T follicular helper cell (primary cell): Measurements from ENCODE around the gene UNC79.

Experiments used
- DNase-seq: peaks from one replicate; pipeline ENCODE4 v3.0.0-alpha.2; 2020; ENCODE audit warnings: low read depth

Gene UNC79

GRCh38 chr14:93708311-93708734 lies 277.6 kb downstream of the UNC79 start:
- DNase-seq, result no peak

DNA sequence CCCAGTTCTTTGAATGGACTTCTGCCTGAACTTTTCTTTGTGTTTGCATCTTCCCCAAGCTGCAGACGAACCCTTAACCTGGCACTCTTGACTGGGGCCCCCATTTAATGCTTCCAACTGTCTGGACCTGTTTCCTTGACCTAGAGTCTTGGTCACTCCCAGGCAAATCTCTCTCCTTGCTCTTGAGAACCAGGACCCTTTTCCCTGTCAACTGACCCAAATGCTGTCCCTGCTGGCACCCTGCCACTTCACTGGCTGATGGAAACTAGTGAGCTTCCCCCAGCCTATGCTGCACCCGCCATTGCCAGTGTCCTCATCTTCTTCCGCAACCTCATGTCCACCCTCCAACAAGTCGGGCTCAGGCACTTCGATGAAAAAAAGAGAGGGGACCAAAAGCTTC lies 278.1 kb downstream of the UNC79 start:
- DNase-seq, result no peak

DNA sequence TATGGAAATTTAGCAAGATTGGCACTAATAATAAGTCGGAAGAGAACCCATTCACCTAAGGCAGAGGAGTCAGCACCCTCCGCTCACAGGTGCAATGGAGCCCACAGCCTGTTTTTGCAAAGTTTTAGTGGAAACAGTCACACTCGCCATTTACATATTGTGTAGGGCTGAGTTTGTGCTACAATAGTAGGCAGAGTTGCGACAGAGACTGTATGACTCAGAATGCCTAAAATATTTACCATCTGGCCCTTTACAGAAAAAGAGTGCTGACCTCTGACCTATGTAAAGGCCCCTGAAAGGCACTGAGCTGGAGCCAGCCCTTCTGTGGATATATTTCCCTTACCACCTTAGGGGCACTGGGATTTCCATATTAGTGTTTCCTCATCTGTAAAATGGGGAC lies 278.5 kb downstream of the UNC79 start:
- DNase-seq, result no peak

GRCh38 chr14:93712079-93712837 lies 281.5 kb downstream of the UNC79 start:
- DNase-seq, result no peak

DNA sequence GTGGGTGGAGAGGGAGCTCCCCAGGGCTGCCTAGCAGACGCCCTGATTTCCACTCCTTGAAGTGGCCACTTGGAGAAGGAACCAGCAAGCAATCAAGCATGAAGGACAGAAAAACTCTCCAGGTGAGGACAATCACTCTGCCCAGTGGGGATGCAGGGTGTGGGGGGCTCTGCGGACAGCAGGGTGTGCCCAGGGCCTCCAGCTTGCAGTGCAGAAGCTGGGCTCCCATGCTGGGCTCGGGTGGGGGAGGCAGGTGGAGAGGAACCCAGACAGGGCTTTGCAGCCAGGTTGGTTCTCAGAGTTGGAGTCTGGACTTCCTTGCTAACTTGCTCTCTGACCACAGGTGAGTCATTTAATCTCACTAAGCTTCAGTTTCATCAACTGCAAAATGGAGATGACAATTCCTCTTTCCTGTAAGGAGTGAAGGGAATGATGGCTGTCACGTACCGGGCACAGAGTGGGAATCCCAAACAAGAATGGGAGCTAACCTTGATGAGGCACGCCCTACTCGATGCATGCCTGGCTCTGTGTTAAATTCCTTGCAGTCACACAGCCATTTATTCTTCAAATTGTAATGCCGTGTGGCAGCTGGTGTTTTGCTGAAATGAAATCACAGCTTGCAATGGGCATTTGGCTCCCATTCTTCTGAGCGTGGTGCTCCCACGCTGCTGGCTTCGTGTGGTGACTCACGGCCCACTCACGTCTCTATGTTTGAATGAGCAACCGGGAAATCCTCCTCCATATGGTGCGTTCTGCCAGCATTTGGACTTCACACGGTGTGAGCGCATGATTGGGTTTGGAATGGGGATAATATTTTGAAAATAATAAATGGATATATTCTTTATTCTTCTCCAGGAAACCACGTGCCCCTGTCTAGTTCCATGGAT lies 282.3 kb downstream of the UNC79 start:
- DNase-seq, result no peak

DNA sequence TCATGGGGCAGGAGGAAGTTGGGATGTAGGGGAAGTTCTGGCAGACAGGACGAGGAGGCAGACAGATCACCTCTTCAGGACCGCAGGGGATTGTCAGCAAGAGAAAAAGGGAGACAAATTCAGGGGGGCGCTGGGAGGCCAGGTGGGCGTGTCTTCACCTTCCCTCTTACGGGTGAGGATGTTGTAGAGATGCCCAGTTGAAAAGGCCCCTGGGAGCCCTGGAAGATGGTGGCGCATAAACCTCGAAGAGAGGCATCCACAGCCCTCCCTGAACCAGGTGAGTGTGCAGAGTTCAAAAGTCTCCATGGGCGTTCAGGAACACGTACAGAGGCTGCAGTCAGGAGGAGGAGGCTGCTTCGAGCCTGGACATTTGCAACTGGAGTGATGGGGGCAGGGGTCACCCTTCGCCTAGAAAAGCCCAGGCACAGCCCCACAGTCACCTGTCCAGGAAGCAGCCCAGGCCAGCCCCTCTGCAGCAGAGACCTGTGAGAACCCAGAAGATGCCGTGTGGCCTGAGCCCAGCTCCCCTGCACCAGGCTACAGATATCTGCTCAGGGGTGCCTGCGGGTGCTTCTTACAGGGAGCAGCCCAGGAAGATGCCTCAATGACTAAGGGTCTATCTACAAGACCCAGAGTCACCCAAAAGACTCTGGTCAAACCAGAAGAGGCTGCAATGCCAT lies 283.1 kb downstream of the UNC79 start:
- no peak for DNase-seq

GRCh38 chr14:93714605-93715004 lies 283.9 kb downstream of the UNC79 start:
- no peak for DNase-seq

DNA sequence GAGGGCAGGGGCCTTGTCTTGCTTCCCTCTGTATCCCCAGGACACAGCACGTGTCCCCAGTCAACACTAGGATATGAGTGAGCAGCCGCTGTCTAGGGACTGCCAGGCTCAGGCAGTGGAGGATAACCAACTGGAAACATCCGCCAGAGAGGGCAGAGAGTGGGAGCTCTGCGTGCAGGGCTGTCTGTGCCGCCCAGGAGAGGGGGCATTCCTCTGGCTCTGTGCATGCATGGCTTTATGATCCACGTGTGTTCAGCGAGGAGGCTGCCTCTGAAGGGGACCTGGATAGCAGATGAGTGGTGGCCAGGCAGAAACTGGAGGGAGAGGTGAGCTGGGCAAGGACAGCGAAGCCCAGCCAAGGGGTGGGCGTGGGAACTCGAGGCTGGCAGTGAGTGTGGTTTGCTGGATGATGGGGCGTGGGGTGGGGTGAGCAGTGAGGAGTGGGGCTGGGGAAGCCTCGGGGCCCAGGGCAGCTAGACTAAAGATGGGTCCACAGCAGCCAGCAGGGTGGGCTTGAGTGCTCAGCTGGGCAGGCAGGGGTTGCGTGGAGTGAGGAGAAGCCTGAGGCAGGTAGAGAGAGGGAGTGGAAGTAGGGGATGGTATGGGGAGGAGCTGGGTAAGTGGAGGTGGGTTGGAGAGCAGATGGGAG lies 284.7 kb downstream of the UNC79 start:
- no peak for DNase-seq

DNA sequence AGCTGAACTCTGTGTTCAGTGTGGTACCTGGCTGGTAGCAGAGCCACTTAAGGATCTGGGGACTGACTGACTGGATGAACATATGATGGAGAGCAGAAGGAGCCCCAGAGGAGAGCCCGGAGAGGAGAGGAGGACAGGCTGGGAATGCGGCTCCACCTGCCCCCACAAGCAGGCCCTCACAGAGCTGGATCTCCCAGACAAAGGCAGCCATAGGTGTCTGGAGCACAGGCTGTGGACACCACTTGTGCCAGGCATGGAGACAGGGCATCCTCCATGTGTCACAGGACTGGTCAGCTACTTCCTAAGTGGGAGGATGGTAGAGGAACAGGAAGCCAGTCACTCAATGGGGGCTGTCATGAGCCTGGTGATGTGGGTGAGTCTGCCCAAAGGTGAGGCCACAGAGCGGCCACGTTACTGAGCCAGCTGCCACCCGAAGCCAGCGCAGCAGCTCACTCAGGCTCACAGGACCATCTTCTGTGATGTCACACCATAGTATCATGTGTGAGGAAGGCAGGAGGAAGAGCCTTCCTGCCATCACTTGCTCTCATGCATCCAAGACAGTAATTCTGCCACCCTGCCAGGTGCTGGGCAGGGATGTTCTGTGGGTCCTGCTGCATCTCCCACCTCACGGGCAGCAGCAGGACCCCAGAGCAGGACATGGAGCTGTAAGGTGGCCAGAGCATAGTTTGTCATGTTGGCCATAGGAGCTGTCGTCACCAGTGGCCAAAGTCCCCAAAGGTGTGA lies 285.4 kb downstream of the UNC79 start:
- no peak for DNase-seq

DNA sequence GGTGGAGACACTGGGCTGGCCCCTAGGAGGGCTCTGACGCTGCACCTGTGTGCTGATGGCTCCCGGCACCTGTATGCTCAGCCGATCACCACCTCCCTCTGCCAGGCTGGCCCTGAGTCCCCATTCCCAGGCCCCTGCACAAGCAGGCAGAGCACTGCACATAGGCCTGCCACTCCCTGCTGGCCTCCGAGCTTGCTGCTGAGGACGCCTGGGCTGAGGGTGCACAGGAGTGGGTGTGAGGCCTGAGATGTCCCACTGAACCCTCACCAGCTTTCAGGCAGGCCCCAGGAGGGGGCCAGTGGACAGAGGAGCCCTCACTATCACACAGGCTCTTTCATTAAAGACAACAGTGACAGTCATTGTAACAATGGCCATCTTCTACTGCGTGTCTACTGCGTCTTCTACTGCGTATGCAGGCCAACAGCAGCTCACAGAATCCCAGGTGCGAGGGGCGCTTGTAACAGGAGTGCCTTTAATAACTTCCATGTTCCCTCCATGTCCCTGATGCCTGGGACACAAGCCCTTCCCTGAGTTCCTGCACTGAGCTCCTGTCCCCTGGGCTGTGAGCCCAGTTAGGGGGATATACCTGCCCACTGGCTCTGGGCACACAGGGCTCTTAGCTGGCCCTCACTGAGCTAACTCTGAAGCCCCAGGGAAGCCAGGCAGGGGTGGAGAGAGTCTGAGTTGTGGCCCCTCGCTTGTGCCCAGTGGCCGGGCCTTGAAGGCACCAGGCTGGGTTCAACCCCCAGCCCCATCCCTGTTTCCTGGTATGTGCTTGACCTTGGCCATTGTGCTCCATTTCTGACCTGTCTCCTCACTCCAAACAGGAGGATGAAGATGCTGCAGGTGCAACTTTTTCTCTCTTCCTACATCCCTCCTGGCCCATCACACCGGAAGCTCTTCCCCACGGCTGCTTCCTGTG lies 286.3 kb downstream of the UNC79 start:
- no peak for DNase-seq

DNA sequence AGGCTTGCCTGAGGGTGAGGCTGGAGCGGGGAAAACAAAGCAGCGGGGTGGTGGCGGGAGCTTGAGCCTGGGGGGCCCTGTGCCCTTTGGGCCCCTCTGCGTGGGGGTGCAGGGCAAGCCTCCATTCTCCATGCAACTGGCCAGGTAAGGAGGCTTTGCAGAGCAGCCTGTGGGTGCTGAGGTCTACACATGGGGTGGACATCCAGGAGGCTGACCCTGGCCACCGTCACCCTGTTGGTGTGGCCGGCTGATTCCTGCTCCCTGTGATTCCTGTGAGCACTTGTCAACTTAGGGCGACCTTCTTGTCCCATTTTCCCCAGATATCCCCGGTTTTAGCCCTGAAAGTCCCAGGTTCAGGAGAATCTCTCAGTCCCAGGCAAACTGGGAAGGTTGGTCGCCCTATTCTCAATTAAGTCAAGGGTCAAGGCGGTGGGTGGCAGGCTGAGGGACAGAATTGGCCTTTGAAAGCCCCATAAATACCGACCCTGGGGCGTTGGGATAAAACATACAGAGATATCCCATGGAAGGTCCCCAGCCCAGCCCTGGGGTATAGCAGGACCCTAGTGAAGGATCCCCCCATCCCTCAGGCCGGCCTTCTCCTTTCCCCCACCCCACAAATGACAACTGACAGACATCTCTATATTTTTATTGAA lies 287.1 kb downstream of the UNC79 start:
- no peak for DNase-seq

DNA sequence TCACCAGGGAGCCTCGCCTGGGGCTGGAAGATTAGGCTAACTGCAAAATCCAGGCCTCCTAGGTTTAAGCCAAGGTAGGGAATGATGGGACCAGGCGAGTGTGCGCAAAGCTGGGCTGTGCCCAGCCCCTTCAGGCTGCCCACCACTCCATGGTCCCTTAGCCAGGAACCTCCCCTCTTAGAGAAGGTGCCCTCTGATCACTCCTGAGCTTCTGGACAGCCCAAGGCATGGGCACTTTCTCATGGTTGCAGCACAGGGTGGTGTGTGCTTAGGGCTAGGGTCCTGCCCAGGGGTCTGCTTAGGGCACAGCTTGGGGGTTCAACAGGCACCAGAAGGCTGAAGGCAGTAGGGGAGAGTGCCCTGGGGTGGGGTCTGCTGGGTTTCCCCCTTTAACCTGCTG lies 288.5 kb downstream of the UNC79 start:
- no peak for DNase-seq

DNA sequence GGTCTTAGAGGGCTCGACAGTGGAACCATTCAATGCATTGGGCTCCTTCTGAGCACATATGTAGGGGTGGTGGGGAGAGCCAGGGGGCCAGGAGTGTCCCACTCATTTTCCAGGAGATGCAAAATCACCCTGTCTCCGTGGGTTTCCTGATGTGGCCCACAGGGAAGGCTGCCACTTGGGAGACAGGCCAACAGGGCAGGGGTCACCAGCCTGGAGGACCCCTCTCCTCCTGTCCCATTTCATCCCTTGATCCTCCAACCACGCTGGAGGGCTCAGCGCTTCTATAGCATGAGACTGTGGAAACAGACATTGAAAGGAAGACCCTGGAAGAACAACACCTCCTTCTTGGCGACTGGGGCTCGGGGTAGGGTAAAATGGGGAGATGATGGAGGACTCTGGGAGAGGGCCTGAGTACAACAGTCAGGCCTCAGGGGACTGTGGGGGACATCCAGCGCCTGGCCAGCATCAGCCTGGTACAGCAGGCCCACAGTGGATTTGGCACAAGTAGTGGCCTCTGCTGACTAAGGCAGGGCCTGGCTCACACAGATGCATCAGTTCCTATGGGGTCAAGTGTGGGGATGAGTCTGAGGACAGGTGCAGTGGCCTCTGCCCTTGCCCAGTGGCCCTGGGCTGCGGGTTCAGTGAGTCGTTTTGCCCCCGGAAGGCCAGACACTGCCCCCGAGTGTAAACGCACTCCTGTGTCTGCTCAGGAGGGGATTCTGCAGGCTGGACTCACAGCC lies 289.5 kb downstream of the UNC79 start:
- DNase-seq, result no peak

GRCh38 chr14:93720981-93721483 lies 290.3 kb downstream of the UNC79 start:
- DNase-seq, result no peak

- no peak for DNase-seq
Measured at GRCh38 chr14:93723001-93723400, 292.3 kb downstream of the UNC79 start.

- no peak for DNase-seq
Measured at GRCh38 chr14:93725002-93725582, 294.4 kb downstream of the UNC79 start.

DNA sequence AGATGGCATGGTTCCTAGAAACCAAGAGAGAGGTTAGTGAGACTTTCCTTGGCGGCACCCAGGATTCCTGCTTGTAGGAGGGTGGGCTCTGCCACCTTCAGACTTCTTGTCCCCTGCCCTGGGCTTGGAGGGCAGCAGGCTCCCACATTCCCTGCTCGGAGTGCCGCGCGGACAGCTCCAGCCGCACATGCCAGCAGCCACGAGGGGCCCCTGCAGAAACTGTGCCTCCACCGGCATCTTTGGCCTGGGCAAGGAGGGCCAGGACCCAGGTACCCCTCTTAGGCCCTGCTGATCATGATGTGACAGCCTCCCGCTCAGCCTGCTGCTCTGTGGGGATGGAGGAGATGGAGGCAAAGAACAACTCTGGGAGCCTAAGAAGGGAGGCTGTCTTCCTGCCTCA lies 295.3 kb downstream of the UNC79 start:
- DNase-seq, result no peak

- DNase-seq, result no peak
Measured at GRCh38 chr14:93727039-93727740, 296.5 kb downstream of the UNC79 start.
